ENCODE results near the gene NPSR1.
"Not testable (repeated sequence)": the region's sequence is repeated elsewhere in the genome, so short reads cannot be mapped to it uniquely, and the experiment has no call there.

Gene NPSR1

GRCh38 chr7:34874329-34874728 is 216.3 kb downstream of the NPSR1 start:
- DNase-seq (ENCODE audit: low spot score): not testable (repeated sequence)

DNA sequence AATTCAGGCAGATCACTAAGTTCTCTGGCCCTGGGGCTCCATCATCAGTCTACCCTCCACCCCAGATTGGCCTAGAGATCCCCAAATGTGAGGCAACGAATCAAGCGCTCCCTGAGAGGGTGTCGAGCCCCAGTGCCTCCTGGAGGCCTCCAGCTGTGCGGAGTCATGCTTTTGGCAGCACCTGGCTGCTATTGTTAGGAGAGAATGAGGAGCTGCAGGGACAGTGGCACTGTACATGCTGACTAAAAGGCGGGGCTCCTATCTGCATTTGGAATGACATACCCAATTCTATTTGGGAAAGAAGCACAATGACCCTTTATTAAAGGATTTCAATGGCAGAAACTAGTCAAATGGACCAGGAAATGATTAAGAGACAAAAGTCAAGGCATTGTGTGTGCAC is 217.5 kb downstream of the NPSR1 start:
- DNase-seq (ENCODE audit: low spot score): no peak

DNA sequence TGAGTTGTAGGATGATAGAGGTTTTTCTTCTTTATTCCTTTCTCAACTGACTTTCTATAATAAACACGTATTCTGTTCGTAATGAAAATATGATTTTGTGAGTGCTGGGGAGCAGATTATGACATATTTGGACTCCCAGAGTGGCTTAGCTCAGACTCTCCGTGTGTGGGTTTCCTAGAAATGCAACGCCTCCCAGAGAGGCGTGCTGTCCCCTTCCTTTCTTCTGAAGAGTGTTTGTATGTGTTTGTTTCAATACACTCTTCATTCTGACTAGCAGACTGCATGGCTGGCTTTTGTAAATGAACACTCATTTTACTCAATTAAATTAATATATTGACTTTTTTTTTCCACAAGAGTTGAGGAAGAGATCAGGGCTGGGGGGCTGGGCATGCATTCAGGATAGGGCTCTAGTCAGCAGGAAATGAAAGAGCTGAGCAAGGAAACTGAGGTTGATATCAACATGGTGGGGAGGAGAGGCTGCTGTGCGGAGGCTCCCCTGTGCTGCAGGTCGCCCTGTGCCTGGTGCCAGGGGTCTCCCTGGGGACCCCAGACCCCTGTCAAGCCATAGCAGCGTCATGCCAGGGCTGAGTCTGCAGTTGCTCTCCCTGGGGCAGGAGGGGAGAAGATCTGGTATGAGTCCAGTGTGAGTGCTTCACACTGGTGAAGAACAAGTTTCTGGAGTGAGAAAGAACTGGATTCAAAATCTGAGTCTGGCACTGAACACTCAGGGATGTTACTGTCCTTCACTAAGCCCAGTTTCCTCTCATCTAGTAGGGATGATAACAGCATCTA is 221.1 kb downstream of the NPSR1 start:
- not testable (repeated sequence) for DNase-seq (ENCODE audit: low spot score)

- no peak for DNase-seq (ENCODE audit: low spot score)
These were observed 221.9 kb downstream of the NPSR1 start for GRCh38 chr7:34879871-34880270.

DNA sequence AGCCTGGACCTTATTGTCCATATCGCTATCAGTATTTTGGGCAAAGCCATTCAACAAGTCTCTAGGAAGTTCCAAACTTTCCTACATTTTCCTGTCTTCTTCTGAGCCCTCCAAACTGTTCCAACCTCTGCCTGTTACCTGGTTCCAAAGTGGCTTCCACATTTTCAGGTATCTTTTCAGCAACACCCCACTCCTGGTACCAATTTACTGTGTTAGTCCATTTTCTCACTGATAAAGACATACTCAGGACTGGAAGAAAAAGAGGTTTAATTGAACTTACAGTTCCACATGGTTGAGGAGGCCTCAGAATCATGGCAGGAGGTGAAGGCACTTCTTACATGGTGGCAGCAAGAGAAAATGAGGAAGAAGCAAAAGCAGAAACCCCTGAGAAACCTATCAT is 225.8 kb downstream of the NPSR1 start:
- DNase-seq (ENCODE audit: low spot score): not testable (repeated sequence)

DNA sequence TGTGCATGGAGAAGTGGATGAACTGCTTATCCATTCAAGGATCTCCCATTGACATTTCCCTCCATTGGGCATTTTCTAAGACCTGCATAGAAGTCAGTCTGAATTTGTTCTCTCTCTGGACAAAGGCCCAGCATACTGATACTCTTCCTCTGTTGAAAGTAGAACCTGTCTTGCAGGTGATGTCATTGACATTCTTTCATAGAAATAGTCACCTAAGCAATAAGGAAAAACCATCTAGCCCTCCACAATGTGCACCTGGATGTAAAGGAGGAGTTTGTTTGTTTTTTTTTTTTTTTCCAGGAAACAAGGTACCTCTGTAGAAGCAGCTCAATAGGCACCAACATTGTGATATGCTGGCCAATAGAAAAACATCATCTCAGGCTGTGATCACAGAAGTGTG is 228.8 kb downstream of the NPSR1 start:
- no peak for DNase-seq (ENCODE audit: low spot score)

DNA sequence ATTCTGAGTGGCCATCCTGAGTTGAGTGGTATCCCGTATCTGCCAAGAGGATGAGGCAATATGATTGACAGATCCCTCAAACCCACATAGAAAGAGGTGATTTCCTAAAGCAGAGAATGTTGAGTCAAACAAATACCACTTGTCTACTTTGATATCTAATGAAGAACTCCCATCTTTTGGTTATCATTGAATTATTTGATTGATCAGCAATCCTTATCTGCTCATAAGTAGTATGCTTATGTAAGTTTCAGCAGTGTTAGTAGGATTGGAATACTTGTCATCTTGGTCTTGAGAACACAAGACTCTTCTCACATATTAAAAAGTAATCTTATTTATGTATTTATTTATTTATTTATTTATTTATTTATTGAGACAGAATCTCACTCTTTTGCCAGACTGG is 231.9 kb downstream of the NPSR1 start:
- DNase-seq (ENCODE audit: low spot score): no peak

GRCh38 chr7:34895202-34895601 is 237.2 kb downstream of the NPSR1 start:
- DNase-seq (ENCODE audit: low spot score): no peak

Data from ecto neural progenitor cell (in vitro differentiated cells).